PC-9 (cell line): ENCODE data around the gene SCN1A. TPM values are rescaled to one million over a fixed set of nuclear protein-coding genes. Genes with fewer than 3 reads are reported as not detected.
"Not testable (repeated sequence)": the region's sequence is repeated elsewhere in the genome, so short reads cannot be mapped to it uniquely, and the experiment has no call there.

Experiments used
- BruUV-seq: library from RNA; stranded (reverse); fragments of 400-500 nt; replicated peaks from 2 replicates; lab custom pipeline; 2021; lab: Mats Ljungman, UMichigan
- CTCF ChIA-PET: fragments of 300-600 bp; sonication (Branson Sonifier 250); formaldehyde crosslinking; loops from one replicate; lab custom pipeline; 2022; ENCODE audit warnings: antibody characterized with exemption; lab: Charles Lee
- POLR2A ChIA-PET: fragments of 300-600 bp; sonication (Branson Sonifier 250); formaldehyde crosslinking; loops from one replicate; lab custom pipeline; 2022; ENCODE audit warnings: antibody characterized with exemption; ENCODE audit not compliant: unreplicated experiment; lab: Charles Lee
- DNase-seq, 2 experiments: peaks; one replicate each; pipeline versions ENCODE4 v3.0.0 to v3.0.0-alpha.2; 2015 to 2022; ENCODE audit warnings: mixed read lengths in 1 of 2
- H2AFZ ChIP-seq: fragments of 200-600 bp; sonication (generic); 2 replicates; pipeline ENCODE4 v1.8.1; 2017; ENCODE audit warnings: antibody characterized with exemption
- H3F3A ChIP-seq: fragments of 200-600 bp; sonication (generic); 2 replicates; pipeline ENCODE4 v1.8.1; 2017; ENCODE audit warnings: antibody characterized with exemption, mild to moderate bottlenecking, low read depth; ENCODE audit not compliant: insufficient read depth
- H3K27ac ChIP-seq: fragments of 200-600 bp; sonication (generic); 2 replicates; pipeline ENCODE4 v1.6.1; 2016; ENCODE audit warnings: mixed run types
- H3K27me3 ChIP-seq: fragments of 200-600 bp; sonication (generic); 2 replicates; pipeline ENCODE4 v1.6.1; 2016; ENCODE audit warnings: low read depth, mixed run types; ENCODE audit not compliant: insufficient read depth
- H3K36me3 ChIP-seq: fragments of 200-600 bp; sonication (generic); 2 replicates; pipeline ENCODE4 v1.6.1; 2016; ENCODE audit warnings: low read depth, mixed run types
- H3K4me1 ChIP-seq: fragments of 200-600 bp; sonication (generic); replicated peaks from 2 replicates; pipeline ENCODE4 v1.6.1; 2016; ENCODE audit warnings: mixed run types; ENCODE audit not compliant: insufficient read depth
- H3K4me2 ChIP-seq: fragments of 200-600 bp; sonication (generic); 2 replicates; pipeline ENCODE4 v1.6.1; 2017; ENCODE audit warnings: mixed run types
- H3K4me3 ChIP-seq: fragments of 200-600 bp; sonication (generic); 2 replicates; pipeline ENCODE4 v1.6.1; 2016; ENCODE audit warnings: mixed run types
- H3K79me2 ChIP-seq: fragments of 200-600 bp; sonication (generic); 2 replicates; pipeline ENCODE4 v1.6.1; 2017; ENCODE audit warnings: low read depth, mixed run types
- H3K9me2 ChIP-seq: fragments of 200-600 bp; sonication (generic); 2 replicates; pipeline ENCODE4 v1.8.1; 2017; ENCODE audit warnings: mild to moderate bottlenecking; ENCODE audit not compliant: insufficient read depth
- H3K9me3 ChIP-seq: fragments of 200-600 bp; sonication (generic); 2 replicates; pipeline ENCODE4 v1.8.1; 2016; ENCODE audit warnings: low read depth; ENCODE audit not compliant: insufficient read depth
- H4K20me1 ChIP-seq: fragments of 200-600 bp; sonication (generic); 2 replicates; pipeline ENCODE4 v1.8.1; 2017; ENCODE audit not compliant: insufficient read depth
- CTCF ChIP-seq: fragments of 200-600 bp; sonication (generic); conservative IDR thresholded peaks from 2 replicates; pipeline ENCODE4 v1.6.1; 2017; ENCODE audit warnings: mixed run types, antibody characterized with exemption, mild to moderate bottlenecking, moderate library complexity
- EZH2 ChIP-seq: fragments of 200-600 bp; sonication (generic); IDR thresholded peaks from 2 replicates; pipeline ENCODE4 v1.8.0; 2017; ENCODE audit warnings: antibody characterized with exemption, low read depth
- intact Hi-C: fragments of 100-400 bp; cut with micrococcal nuclease; formaldehyde crosslinking; loops from one replicate; pipeline ENCODE4 v1.10.0; 2022; ENCODE audit not compliant: unreplicated experiment
- total RNA-seq: library from RNA; stranded (reverse); gene quantifications from 2 replicates; pipeline ENCODE4 v1.2.3, GENCODE V29; 2021

Gene SCN1A
- total RNA-seq, 1 experiment from 2014 or later = not detected

GRCh38 chr2:166140932-166141331 is 13.1 kb upstream of the SCN1A start:
- Histone ChIP-seq H3K9me3 (no peaks in the 10 kb centered on the region), H4K20me1 (no peaks in the 10 kb centered on the region), H3K9me2 (no peaks in the 10 kb centered on the region), H3K4me3 (no peak overlapping the region), H3K4me2 (no peak overlapping the region), H3K36me3 (no peaks in the 10 kb centered on the region), H3K79me2 (no peaks in the 10 kb centered on the region), H3K27ac (no peak overlapping the region), H3K4me1 (no peaks in the 10 kb centered on the region), H3K27me3 (no peaks in the 10 kb centered on the region), H3F3A (no peaks in the 10 kb centered on the region), H2AFZ (no peak overlapping the region)
- BruUV-seq = no TSS peak
- CTCF ChIA-PET = no interaction called here
- intact Hi-C loops = no loop called here
- no peak for TF ChIP-seq EZH2
- no peak for TF ChIP-seq CTCF
- no peak for DNase-seq
- POLR2A ChIA-PET = no interaction called here

GRCh38 chr2:166140475-166140874 is 12.7 kb upstream of the SCN1A start:
- Histone ChIP-seq H3K4me2 (no peak overlapping the region), H3K4me1 (no peaks in the 10 kb centered on the region), H3K27ac (no peak overlapping the region), H3K27me3 (no peaks in the 10 kb centered on the region), H3F3A (no peaks in the 10 kb centered on the region), H3K79me2 (no peaks in the 10 kb centered on the region), H2AFZ (no peak overlapping the region), H3K9me3 (no peaks in the 10 kb centered on the region), H4K20me1 (no peaks in the 10 kb centered on the region), H3K36me3 (no peaks in the 10 kb centered on the region), H3K4me3 (no peak overlapping the region), H3K9me2 (no peaks in the 10 kb centered on the region)
- no peak for DNase-seq
- ChIA-PET CTCF (no interaction called here), POLR2A (no interaction called here)
- no peak for TF ChIP-seq EZH2
- no peak for TF ChIP-seq CTCF
- no TSS peak for BruUV-seq
- intact Hi-C loops = no loop called here

GRCh38 chr2:166139479-166139878 is 11.7 kb upstream of the SCN1A start:
- POLR2A ChIA-PET, CTCF ChIA-PET, BruUV-seq: not testable (repeated sequence)

GRCh38 chr2:166138667-166139066 is 10.8 kb upstream of the SCN1A start:
- Histone ChIP-seq H3F3A (no peaks in the 10 kb centered on the region), H3K9me2 (no peaks in the 10 kb centered on the region), H3K79me2 (no peaks in the 10 kb centered on the region), H3K27me3 (no peaks in the 10 kb centered on the region), H4K20me1 (no peaks in the 10 kb centered on the region), H2AFZ (no peak overlapping the region), H3K9me3 (no peaks in the 10 kb centered on the region), H3K4me1 (no peaks in the 10 kb centered on the region), H3K4me2 (no peak overlapping the region), H3K27ac (no peak overlapping the region), H3K4me3 (no peak overlapping the region), H3K36me3 (no peaks in the 10 kb centered on the region)
- TF ChIP-seq EZH2 = no peak
- no peak for TF ChIP-seq CTCF
- POLR2A ChIA-PET = no interaction called here
- BruUV-seq = no TSS peak
- no peak for DNase-seq
- CTCF ChIA-PET = no interaction called here
- intact Hi-C loops = no loop called here

More at GRCh38 chr2:166139479-166139878, 11.7 kb upstream of the SCN1A start:
- H3K4me2 ChIP-seq, H3K27ac ChIP-seq, H2AFZ ChIP-seq, H3K4me1 ChIP-seq, H3K4me3 ChIP-seq, H3K27me3 ChIP-seq, H3K9me2 ChIP-seq, DNase-seq, H4K20me1 ChIP-seq, H3K79me2 ChIP-seq, H3K36me3 ChIP-seq, H3K9me3 ChIP-seq, intact Hi-C loops, H3F3A ChIP-seq: not testable (repeated sequence)
